HCT116 (cell line): ENCODE results near the gene OCA2. TPM values are rescaled to one million over a fixed set of nuclear protein-coding genes. Genes with fewer than 3 reads are reported as not detected.
"Not testable (repeated sequence)": the region's sequence is repeated elsewhere in the genome, so short reads cannot be mapped to it uniquely, and the experiment has no call there.

Source experiments
- ATAC-seq: fragments of 200-7000 bp; cut with Tn5 transposase; 2 replicates; pipeline ENCODE4 v1.9.1; 2020; ENCODE audit warnings: mild to moderate bottlenecking, moderate library complexity
- BruUV-seq: library from RNA; stranded (reverse); fragments of 400-500 nt; replicated peaks from 2 replicates; lab custom pipeline; 2021; lab: Mats Ljungman, UMichigan
- CTCF ChIA-PET: fragments of 300-600 bp; sonication (Branson Sonifier 250); formaldehyde crosslinking; loops from one replicate; lab custom pipeline; 2021; ENCODE audit warnings: antibody characterized with exemption; lab: Charles Lee
- POLR2A ChIA-PET: fragments of 300-600, 350-600 bp; sonication (Branson Sonifier 250); formaldehyde crosslinking; loops from one replicate; lab custom pipeline; 2021; ENCODE audit warnings: antibody characterized with exemption; lab: Charles Lee
- RAD21 ChIA-PET, 2 experiments: fragments of 300-600 bp; sonication (Branson Sonifier 250); formaldehyde crosslinking; loops; one replicate each; lab custom pipeline; 2023; ENCODE audit warnings: low total read pairs in 2 of 2; ENCODE audit not compliant: uncharacterized antibody in 2 of 2, unreplicated experiment in 2 of 2, low non-redundant PET in 1 of 2; lab: Charles Lee
- DNase-seq: peaks from one replicate; pipeline ENCODE4 v3.0.0-alpha.2; 2010; ENCODE audit warnings: low read depth, low spot score
- H2AFZ ChIP-seq: fragments of 200-600 bp; shearing (Covaris generic), sonication (generic); 2 replicates; pipeline ENCODE4 v1.6.1; 2017; ENCODE audit warnings: low read depth, mixed run types, mixed read lengths, antibody characterized with exemption, low read length; ENCODE audit not compliant: poor library complexity, severe bottlenecking
- H3K27ac ChIP-seq: 2 replicates; pipeline ENCODE4 v1.5.1; 2012; ENCODE audit warnings: low read depth, low read length
- H3K27me3 ChIP-seq: fragments of 200-600 bp; sonication (generic); 2 replicates; pipeline ENCODE4 v1.6.1; 2016; ENCODE audit warnings: mixed run types, low read length, mixed read lengths; ENCODE audit not compliant: insufficient read depth
- H3K36me3 ChIP-seq, 2 experiments: fragments of 200-500 bp in 1 of 2; fragments of 200-600 bp in 1 of 2; sonication (Bioruptor generic) in 1 of 2; sonication (generic) in 1 of 2; 2 replicates each; pipeline versions ENCODE4 v1.5.1 to v1.6.1; 2014 to 2016; ENCODE audit warnings: low read length in 2 of 2, inconsistent platforms in 1 of 2, mixed read lengths in 1 of 2, mixed run types in 1 of 2; ENCODE audit not compliant: insufficient read depth in 2 of 2, control insufficient read depth in 1 of 2
- H3K4me1 ChIP-seq, 2 experiments: fragments of 200-600 bp in 1 of 2; sonication (generic) in 1 of 2; 2 replicates each; pipeline versions ENCODE4 v1.5.1 to v1.6.1; 2012 to 2017; ENCODE audit warnings: low read length in 2 of 2, inconsistent platforms in 1 of 2, mild to moderate bottlenecking in 1 of 2, mixed read lengths in 1 of 2, mixed run types in 1 of 2, moderate library complexity in 1 of 2; ENCODE audit not compliant: insufficient read depth in 2 of 2, control insufficient read depth in 1 of 2
- H3K4me2 ChIP-seq: fragments of 200-600 bp; sonication (generic); 2 replicates; pipeline ENCODE4 v1.6.1; 2017; ENCODE audit warnings: mixed run types, low read length, mixed read lengths
- H3K4me3 ChIP-seq, 2 experiments: fragments of 200-600 bp in 1 of 2; sonication (generic) in 1 of 2; replicated peaks in 1 of 2; 2 replicates each; pipeline ENCODE4 v1.5.1; 2011 to 2016; ENCODE audit warnings: low read length in 2 of 2, control low read depth in 1 of 2, low read depth in 1 of 2, mild to moderate bottlenecking in 1 of 2, mixed read lengths in 1 of 2, mixed run types in 1 of 2
- H3K79me2 ChIP-seq: fragments of 200-600 bp; sonication (generic); 2 replicates; pipeline ENCODE4 v1.6.1; 2017; ENCODE audit warnings: mild to moderate bottlenecking, mixed run types, low read length, moderate library complexity, mixed read lengths; ENCODE audit not compliant: insufficient read depth
- H3K9ac ChIP-seq: fragments of 200-600 bp; sonication (generic); 2 replicates; pipeline ENCODE4 v1.6.1; 2016; ENCODE audit warnings: low read length, mixed read lengths
- H3K9me2 ChIP-seq: fragments of 200-600 bp; sonication (generic), shearing (Covaris generic); 2 replicates; pipeline ENCODE4 v1.6.1; 2017; ENCODE audit warnings: mixed run types, mild to moderate bottlenecking, moderate library complexity; ENCODE audit not compliant: insufficient read depth
- H3K9me3 ChIP-seq, 2 experiments: fragments of 200-500 bp in 1 of 2; fragments of 200-600 bp in 1 of 2; sonication (Bioruptor generic) in 1 of 2; sonication (generic) in 1 of 2; 2 replicates each; pipeline ENCODE4 v1.6.1; 2014 to 2017; ENCODE audit warnings: low read length in 2 of 2, mixed read lengths in 2 of 2, inconsistent platforms in 1 of 2, low read depth in 1 of 2, mild to moderate bottlenecking in 1 of 2, mixed run types in 1 of 2, moderate library complexity in 1 of 2; ENCODE audit not compliant: control insufficient read depth in 1 of 2, insufficient read depth in 1 of 2
- H4K20me1 ChIP-seq: fragments of 200-600 bp; sonication (generic), shearing (Covaris generic); 2 replicates; pipeline ENCODE4 v1.6.1; 2017; ENCODE audit warnings: mixed run types, mild to moderate bottlenecking, moderate library complexity; ENCODE audit not compliant: insufficient read depth
- EZH2 ChIP-seq: fragments of 200-600 bp; sonication (generic); IDR thresholded peaks from 2 replicates; pipeline ENCODE4 v1.6.1; 2017; ENCODE audit warnings: antibody characterized with exemption, mixed run types
- FOSL1 ChIP-seq: IDR thresholded peaks from 2 replicates; pipeline ENCODE4 v1.6.1; 2012; ENCODE audit warnings: low read depth
- JUND ChIP-seq: IDR thresholded peaks from 2 replicates; pipeline ENCODE4 v1.6.1; 2012
- YY1 ChIP-seq: IDR thresholded peaks from 2 replicates; pipeline ENCODE4 v1.6.1; 2011; ENCODE audit warnings: low read length, low read depth, moderate library complexity, mild to moderate bottlenecking; ENCODE audit not compliant: insufficient replicate concordance; ENCODE audit errors: extremely low read depth
- ZFX ChIP-seq: fragments of 450-650 bp; IDR thresholded peaks from 2 replicates; pipeline ENCODE4 v1.6.1; 2017
- intact Hi-C: fragments of 100-400 bp; cut with micrococcal nuclease; formaldehyde crosslinking; loops from 2 replicates; pipeline ENCODE4 v1.10.0; 2022
- total RNA-seq: library from RNA; stranded (reverse); gene quantifications from one replicate; pipeline ENCODE4 v1.2.1, GENCODE V29; 2021; ENCODE audit not compliant: unreplicated experiment
- TF ChIP-seq, protein P1 (sequence below): IDR thresholded peaks from 2 replicates; pipeline ENCODE4 v1.6.1; 2012; ENCODE audit warnings: low read depth
- TF ChIP-seq, protein P2 (sequence below): IDR thresholded peaks from 2 replicates; pipeline ENCODE4 v1.6.1; 2012
- TF ChIP-seq, protein P3 (sequence below), 3 experiments: fragments of 200-600 bp in 1 of 3; sonication (generic) in 1 of 3; IDR thresholded peaks in 2 of 3; conservative IDR thresholded peaks in 1 of 3; 2 replicates each; pipeline ENCODE4 v1.5.1; 2012 to 2017; ENCODE audit warnings: low read depth in 2 of 3, low read length in 2 of 3, antibody characterized with exemption in 1 of 3, borderline replicate concordance in 1 of 3, control low read depth in 1 of 3, mild to moderate bottlenecking in 1 of 3, mixed read lengths in 1 of 3, mixed run types in 1 of 3, moderate library complexity in 1 of 3; ENCODE audit not compliant: insufficient read depth in 1 of 3

OCA2 gene
- total RNA-seq, 1 experiment from 2014 or later = not detected

DNA sequence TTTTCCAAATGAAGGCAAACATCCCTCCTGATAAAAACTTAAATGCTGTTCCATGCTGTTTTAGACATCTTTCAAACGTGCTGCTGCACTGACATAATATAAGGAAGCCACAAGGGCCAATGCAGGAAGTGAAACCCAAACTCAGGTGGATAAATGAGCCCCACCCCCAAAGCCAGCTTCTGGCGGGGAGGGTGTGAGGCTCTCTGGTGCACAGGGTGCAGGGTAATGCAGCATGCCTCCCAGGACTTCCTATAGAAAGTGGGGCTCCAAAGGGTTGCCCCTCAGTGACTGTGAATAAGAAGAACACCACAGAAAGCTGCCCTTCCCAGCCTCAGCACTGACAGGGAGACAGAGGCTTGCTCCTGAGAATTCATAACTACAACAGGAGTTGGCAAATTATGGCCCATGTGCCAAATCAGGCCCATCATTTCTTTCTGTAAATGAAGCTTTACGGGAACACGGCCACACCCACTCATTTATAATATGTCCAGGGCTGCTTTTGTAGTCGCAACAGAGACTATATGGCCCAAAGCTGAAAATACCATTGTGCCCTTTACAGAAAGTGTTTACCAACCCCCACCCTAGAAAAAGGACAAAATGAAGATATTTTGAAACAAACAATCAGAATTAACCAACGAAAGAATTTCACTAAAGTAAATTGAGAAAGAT, 37.3 kb upstream of the OCA2 start:
- ATAC-seq, RAD21 ChIA-PET, H3K36me3 ChIP-seq: not testable (repeated sequence)

DNA sequence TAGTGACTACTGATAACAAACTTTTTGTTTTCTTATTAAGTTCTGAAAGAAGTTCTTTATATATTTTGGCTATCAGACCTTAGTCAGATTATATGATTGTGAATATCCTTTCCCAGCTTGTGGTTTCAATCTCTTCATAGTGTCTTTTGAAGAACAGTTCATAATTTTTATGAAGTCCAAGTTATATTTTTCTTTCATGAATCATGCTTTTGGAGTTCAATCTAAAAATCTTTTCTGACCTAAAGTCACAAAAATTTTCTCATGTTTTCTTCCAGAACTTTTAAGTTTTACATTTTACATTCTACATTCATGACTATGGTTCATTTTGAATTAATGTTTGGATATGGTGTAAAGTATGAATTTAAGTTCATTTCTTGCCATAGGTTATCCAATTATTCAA, 34.2 kb upstream of the OCA2 start:
- H3K4me2 ChIP-seq = no peak overlapping the region
- no peaks in the 10 kb centered on the region for H3K9me3 ChIP-seq
- no peaks in the 10 kb centered on the region for H3K79me2 ChIP-seq
- ChIA-PET CTCF (no interaction called here), RAD21 (no interaction called here), POLR2A (no interaction called here)
- no peaks in the 10 kb centered on the region for H3K4me1 ChIP-seq
- intact Hi-C loops = no loop called here
- no peaks in the 10 kb centered on the region for H4K20me1 ChIP-seq
- H3K4me3 ChIP-seq = no peak overlapping the region
- H3K36me3 ChIP-seq = peaks cover 0 to 3% of the 10 kb centered on the region in 2 experiments; a peak in 3 of 4 replicates
- no peak overlapping the region for H3K9ac ChIP-seq
- H3K27me3 ChIP-seq = no peaks in the 10 kb centered on the region
- H3K9me2 ChIP-seq = no peaks in the 10 kb centered on the region
- DNase-seq = no peak
- TF ChIP-seq EZH2 (no peak), FOSL1 (no peak), ZFX (no peak), YY1 (no peak), JUND (no peak)
- TF ChIP-seq, protein P1, sequence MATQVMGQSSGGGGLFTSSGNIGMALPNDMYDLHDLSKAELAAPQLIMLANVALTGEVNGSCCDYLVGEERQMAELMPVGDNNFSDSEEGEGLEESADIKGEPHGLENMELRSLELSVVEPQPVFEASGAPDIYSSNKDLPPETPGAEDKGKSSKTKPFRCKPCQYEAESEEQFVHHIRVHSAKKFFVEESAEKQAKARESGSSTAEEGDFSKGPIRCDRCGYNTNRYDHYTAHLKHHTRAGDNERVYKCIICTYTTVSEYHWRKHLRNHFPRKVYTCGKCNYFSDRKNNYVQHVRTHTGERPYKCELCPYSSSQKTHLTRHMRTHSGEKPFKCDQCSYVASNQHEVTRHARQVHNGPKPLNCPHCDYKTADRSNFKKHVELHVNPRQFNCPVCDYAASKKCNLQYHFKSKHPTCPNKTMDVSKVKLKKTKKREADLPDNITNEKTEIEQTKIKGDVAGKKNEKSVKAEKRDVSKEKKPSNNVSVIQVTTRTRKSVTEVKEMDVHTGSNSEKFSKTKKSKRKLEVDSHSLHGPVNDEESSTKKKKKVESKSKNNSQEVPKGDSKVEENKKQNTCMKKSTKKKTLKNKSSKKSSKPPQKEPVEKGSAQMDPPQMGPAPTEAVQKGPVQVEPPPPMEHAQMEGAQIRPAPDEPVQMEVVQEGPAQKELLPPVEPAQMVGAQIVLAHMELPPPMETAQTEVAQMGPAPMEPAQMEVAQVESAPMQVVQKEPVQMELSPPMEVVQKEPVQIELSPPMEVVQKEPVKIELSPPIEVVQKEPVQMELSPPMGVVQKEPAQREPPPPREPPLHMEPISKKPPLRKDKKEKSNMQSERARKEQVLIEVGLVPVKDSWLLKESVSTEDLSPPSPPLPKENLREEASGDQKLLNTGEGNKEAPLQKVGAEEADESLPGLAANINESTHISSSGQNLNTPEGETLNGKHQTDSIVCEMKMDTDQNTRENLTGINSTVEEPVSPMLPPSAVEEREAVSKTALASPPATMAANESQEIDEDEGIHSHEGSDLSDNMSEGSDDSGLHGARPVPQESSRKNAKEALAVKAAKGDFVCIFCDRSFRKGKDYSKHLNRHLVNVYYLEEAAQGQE = no peak
- TF ChIP-seq, protein P2, sequence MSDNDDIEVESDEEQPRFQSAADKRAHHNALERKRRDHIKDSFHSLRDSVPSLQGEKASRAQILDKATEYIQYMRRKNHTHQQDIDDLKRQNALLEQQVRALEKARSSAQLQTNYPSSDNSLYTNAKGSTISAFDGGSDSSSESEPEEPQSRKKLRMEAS = no peak
- TF ChIP-seq, protein P3, sequence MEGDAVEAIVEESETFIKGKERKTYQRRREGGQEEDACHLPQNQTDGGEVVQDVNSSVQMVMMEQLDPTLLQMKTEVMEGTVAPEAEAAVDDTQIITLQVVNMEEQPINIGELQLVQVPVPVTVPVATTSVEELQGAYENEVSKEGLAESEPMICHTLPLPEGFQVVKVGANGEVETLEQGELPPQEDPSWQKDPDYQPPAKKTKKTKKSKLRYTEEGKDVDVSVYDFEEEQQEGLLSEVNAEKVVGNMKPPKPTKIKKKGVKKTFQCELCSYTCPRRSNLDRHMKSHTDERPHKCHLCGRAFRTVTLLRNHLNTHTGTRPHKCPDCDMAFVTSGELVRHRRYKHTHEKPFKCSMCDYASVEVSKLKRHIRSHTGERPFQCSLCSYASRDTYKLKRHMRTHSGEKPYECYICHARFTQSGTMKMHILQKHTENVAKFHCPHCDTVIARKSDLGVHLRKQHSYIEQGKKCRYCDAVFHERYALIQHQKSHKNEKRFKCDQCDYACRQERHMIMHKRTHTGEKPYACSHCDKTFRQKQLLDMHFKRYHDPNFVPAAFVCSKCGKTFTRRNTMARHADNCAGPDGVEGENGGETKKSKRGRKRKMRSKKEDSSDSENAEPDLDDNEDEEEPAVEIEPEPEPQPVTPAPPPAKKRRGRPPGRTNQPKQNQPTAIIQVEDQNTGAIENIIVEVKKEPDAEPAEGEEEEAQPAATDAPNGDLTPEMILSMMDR (IDR thresholded peaks at IDR 0.05 in 2 of 3, conservative IDR thresholded peaks at IDR 0.05 in 1 of 3; ENCODE audit: borderline replicate concordance in 1 of 3, insufficient read depth in 1 of 3, low read depth in 2 of 3, low read length in 2 of 3) = no peak
- BruUV-seq = no TSS peak
- no peak for ATAC-seq
- H2AFZ ChIP-seq = no peak overlapping the region
- no peak overlapping the region for H3K27ac ChIP-seq

More for the DNA sequence above, 37.3 kb upstream of the OCA2 start:
- H3K79me2 ChIP-seq, H3K4me3 ChIP-seq, POLR2A ChIA-PET, H3K4me1 ChIP-seq, BruUV-seq, intact Hi-C loops, H3K27ac ChIP-seq, H3K4me2 ChIP-seq, H3K9ac ChIP-seq, H3K27me3 ChIP-seq, H3K9me2 ChIP-seq, H2AFZ ChIP-seq, H4K20me1 ChIP-seq, H3K9me3 ChIP-seq, DNase-seq, CTCF ChIA-PET: not testable (repeated sequence)
